Measurements from ENCODE around the gene POT1. TPM values are rescaled to one million over a fixed set of nuclear protein-coding genes. Genes with fewer than 3 reads are reported as not detected.

The POT1 gene
- total and polyA plus RNA-seq, 2 of the 4 experiments (the other 2 are of a cell fraction) = 12.7 to 28.5 TPM

DNA sequence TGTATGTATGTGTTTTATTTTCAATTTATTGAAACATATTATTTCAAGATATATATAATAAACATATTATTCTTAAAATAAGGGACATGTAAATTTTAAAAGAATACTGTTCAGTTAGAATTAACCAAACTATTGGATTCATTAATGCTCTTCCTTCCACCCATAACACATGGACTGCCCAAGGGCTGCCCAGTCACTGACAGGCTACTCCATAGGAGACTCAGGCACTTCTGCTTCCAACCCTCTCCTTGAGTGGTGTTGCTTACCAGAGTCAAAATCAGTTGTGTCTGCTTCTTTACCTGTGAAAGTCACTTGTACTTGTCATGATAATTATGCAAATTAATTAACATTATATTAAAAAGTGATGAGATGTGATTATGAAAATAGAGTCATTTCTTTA, 154.2 kb downstream of the POT1 start:
- Histone ChIP-seq H2AK5ac (ENCODE audit: low read depth, low read length) (no peak overlapping the region), H2AK9ac (replicated peaks; ENCODE audit: low read depth, low read length, poor library complexity) (no peak overlapping the region), H2BK20ac (ENCODE audit: low read depth, low read length) (no peak overlapping the region), H2BK15ac (ENCODE audit: low read depth, low read length) (no peak overlapping the region), H3K27me3 (ENCODE audit: control insufficient read depth, insufficient read depth, low read length) (no peaks in the 10 kb centered on the region), H3K23ac (ENCODE audit: low read depth, low read length) (no peak overlapping the region), H3K56ac (ENCODE audit: extremely low read depth, insufficient read depth, low read length) (no peak overlapping the region), H4K91ac (ENCODE audit: insufficient read depth, low read depth, low read length) (no peak overlapping the region), H3K4ac (ENCODE audit: low read depth, low read length) (no peak overlapping the region), H3K4me1 (ENCODE audit: control insufficient read depth, insufficient read depth, low read length) (0 out of 2 replicates have a peak, but pooled peaks cover 2% of the 10 kb centered on the region), H4K5ac (ENCODE audit: low read depth, low read length) (no peak overlapping the region), H3K14ac (replicated peaks; ENCODE audit: low read depth, low read length) (0 out of 2 replicates have a peak overlapping the region, but pooled peaks have one; percentile 51), H3K9ac (ENCODE audit: low read depth, low read length) (no peak overlapping the region), H3K27ac (ENCODE audit: insufficient read depth, low read length) (no peak overlapping the region), H3K9me3 (ENCODE audit: control insufficient read depth, insufficient read depth, low read length) (no peaks in the 10 kb centered on the region), H3K36me3 (ENCODE audit: control insufficient read depth, insufficient read depth, low read length) (no peaks in the 10 kb centered on the region), H3K18ac (ENCODE audit: low read depth, low read length) (no peak overlapping the region), H3K9me1 (ENCODE audit: insufficient read depth, low read length) (no peaks in the 10 kb centered on the region), H4K20me1 (ENCODE audit: insufficient read depth, low read length) (no peaks in the 10 kb centered on the region), H2AFZ (replicated peaks; ENCODE audit: low read length, poor library complexity) (no peak overlapping the region), H3K4me2 (ENCODE audit: low read depth, low read length) (no peak overlapping the region), H3K79me1 (ENCODE audit: low read depth in 1 of 2, low read length in 2 of 2) (no peaks in the 10 kb centered on the region), H3K4me3 (ENCODE audit: insufficient read depth, low read depth, low read length) (no peak overlapping the region), H4K8ac (ENCODE audit: low read depth in 2 of 2, low read length in 2 of 2) (no peak overlapping the region), H2BK5ac (ENCODE audit: low read depth, low read length, poor library complexity, severe bottlenecking) (no peak overlapping the region), H2BK120ac (ENCODE audit: low read depth, low read length) (no peak overlapping the region)
- ChIA-PET POLR2A (ENCODE audit: unreplicated experiment) (no interaction called here), CTCF (interaction anchor here (0.7 kb wide), 1 partner anchor 40 kb away, joined by 3 read pairs; no protein-coding TSS in a partner anchor)
- in situ Hi-C loops (cut with MboI; ENCODE audit: low sequenced_read_pairs) = no loop called here
- DNase-seq (no peak), ATAC-seq (ENCODE audit: low read depth) (no peak)
- no peak for TF ChIP-seq USF2 (IDR thresholded peaks at IDR 0.05; ENCODE audit: low read depth, low read length)
- no peak for TF ChIP-seq RFX5 (IDR thresholded peaks at IDR 0.05; ENCODE audit: low read depth, low read length)
- no peak for TF ChIP-seq MAFK (IDR thresholded peaks at IDR 0.05; ENCODE audit: low read depth, low read length)
- no peak for TF ChIP-seq MAZ (IDR thresholded peaks at IDR 0.05; ENCODE audit: borderline replicate concordance, low read depth, low read length)
- TF ChIP-seq RCOR1 (IDR thresholded peaks at IDR 0.05; ENCODE audit: insufficient replicate concordance, low read length) = no peak
- TF ChIP-seq CEBPB (IDR thresholded peaks at IDR 0.05; ENCODE audit: low read depth, low read length) = no peak
- no peak for TF ChIP-seq SMC3 (IDR thresholded peaks at IDR 0.05; ENCODE audit: low read depth, low read length)
- no peak for TF ChIP-seq RAD21 (IDR thresholded peaks at IDR 0.05; ENCODE audit: low read length)
- no peak for TF ChIP-seq ELK1 (IDR thresholded peaks at IDR 0.05; ENCODE audit: borderline replicate concordance, low read depth, low read length)
- TF ChIP-seq, protein P1, sequence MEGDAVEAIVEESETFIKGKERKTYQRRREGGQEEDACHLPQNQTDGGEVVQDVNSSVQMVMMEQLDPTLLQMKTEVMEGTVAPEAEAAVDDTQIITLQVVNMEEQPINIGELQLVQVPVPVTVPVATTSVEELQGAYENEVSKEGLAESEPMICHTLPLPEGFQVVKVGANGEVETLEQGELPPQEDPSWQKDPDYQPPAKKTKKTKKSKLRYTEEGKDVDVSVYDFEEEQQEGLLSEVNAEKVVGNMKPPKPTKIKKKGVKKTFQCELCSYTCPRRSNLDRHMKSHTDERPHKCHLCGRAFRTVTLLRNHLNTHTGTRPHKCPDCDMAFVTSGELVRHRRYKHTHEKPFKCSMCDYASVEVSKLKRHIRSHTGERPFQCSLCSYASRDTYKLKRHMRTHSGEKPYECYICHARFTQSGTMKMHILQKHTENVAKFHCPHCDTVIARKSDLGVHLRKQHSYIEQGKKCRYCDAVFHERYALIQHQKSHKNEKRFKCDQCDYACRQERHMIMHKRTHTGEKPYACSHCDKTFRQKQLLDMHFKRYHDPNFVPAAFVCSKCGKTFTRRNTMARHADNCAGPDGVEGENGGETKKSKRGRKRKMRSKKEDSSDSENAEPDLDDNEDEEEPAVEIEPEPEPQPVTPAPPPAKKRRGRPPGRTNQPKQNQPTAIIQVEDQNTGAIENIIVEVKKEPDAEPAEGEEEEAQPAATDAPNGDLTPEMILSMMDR (conservative IDR thresholded peaks at IDR 0.05; ENCODE audit: low read depth, low read length) = no peak
- TF ChIP-seq POLR2A (IDR thresholded peaks at IDR 0.05; ENCODE audit: low read depth, low read length) = no peak
- no peak for TF ChIP-seq FOS (IDR thresholded peaks at IDR 0.05; ENCODE audit: low read depth, low read length)
- TF ChIP-seq CHD1 (IDR thresholded peaks at IDR 0.05; ENCODE audit: low read depth, low read length) = no peak
- no TSS peak for BruUV-seq (replicated peaks)
- dilution Hi-C loops (cut with HindIII; ENCODE audit: low sequenced_read_pairs, unreplicated experiment) = no loop called here
- intact Hi-C loops (cut with micrococcal nuclease) = no loop called here

Measured in IMR-90 (cell line).